Stomach smooth muscle (tissue), 2 donors: Measurements from ENCODE around the gene OGFRL1.

Source experiments
- H3K27ac ChIP-seq: one replicate; pipeline ENCODE4 v1.7.0; 2013; ENCODE audit warnings: mild to moderate bottlenecking, low read length, inconsistent platforms
- H3K27me3 ChIP-seq, 2 donors: one replicate each; pipeline ENCODE4 v1.7.0; 2013; ENCODE audit warnings: low read length in 2 of 2; ENCODE audit not compliant: insufficient read depth in 2 of 2, control insufficient read depth in 1 of 2
- H3K36me3 ChIP-seq, 2 donors: one replicate each; pipeline ENCODE4 v1.7.0; 2013; ENCODE audit warnings: low read length in 2 of 2; ENCODE audit not compliant: control insufficient read depth in 2 of 2, insufficient read depth in 2 of 2
- H3K4me1 ChIP-seq: one replicate; pipeline ENCODE4 v1.7.0; 2013; ENCODE audit warnings: low read length; ENCODE audit not compliant: control insufficient read depth, insufficient read depth
- H3K4me3 ChIP-seq, 2 donors: one replicate each; pipeline ENCODE4 v1.7.0; 2013; ENCODE audit warnings: low read length in 2 of 2
- H3K9ac ChIP-seq, 2 donors: one replicate each; pipeline ENCODE4 v1.7.0; 2013; ENCODE audit warnings: low read length in 2 of 2, mild to moderate bottlenecking in 1 of 2
- H3K9me3 ChIP-seq, 2 donors: one replicate each; pipeline ENCODE4 v1.7.0; 2013; ENCODE audit warnings: low read length in 2 of 2; ENCODE audit not compliant: control insufficient read depth in 2 of 2
- donor health status: healthy.
- donor health status: Pancreatic carcinoma.

OGFRL1 gene

DNA sequence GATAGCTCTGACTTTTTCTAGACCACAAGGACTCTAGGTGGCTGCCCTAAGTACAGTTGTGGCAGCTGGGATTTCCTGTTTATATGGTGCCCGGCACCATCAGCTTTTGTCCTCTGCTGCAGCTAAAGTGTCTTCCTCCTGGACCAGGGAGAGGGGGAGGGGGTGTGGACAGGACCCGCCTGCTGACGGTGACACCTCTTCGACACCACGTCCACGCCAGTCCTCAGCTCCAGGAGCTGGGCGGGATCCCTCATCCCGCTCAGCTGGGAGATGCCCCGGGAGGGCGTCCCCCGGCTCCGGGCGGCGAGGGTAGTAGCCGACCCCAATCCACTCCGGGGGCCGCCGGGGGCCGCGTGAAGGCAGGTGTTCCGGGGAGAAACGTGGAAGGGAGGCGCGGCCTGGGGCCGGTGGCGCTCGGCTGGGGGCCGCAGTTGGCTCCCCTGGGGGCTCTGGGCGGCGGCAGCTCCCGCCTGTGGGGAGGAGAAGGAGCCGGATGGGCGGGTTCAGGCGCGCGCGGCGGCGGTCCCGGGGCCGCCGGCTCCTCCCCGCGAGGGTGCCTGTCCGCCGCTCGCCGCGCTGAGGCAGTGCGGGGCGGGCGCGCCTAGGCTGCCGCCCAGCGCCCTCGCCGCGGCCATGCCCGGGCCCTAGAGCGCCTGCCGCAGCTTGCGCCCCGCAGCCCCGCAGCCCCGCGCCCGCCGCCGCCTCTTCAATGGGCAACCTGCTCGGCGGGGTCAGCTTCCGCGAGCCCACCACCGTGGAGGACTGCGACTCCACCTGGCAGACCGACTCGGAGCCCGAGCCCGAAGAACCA is at the start of gene OGFRL1:
Gene OGFRL1, plus strand, starts transcription at position 584 of the 811 bp plus-strand sequence. Its CDS starts 126 bp downstream, at position 710.
- peak within 1 kb of the TSS; percentile 61 for H3K27ac ChIP-seq
- peaks cover 9% of the 10 kb centered on the region for H3K4me1 ChIP-seq
- peak within 1 kb of the TSS; percentile 58 to 67 for H3K9ac ChIP-seq
- H3K36me3 ChIP-seq = no peaks in the 10 kb centered on the region
- H3K4me3 ChIP-seq = peak within 1 kb of the TSS; percentile 76 to 80
- no peaks in the 10 kb centered on the region for H3K27me3 ChIP-seq
- H3K9me3 ChIP-seq = no peaks in the 10 kb centered on the region

DNA sequence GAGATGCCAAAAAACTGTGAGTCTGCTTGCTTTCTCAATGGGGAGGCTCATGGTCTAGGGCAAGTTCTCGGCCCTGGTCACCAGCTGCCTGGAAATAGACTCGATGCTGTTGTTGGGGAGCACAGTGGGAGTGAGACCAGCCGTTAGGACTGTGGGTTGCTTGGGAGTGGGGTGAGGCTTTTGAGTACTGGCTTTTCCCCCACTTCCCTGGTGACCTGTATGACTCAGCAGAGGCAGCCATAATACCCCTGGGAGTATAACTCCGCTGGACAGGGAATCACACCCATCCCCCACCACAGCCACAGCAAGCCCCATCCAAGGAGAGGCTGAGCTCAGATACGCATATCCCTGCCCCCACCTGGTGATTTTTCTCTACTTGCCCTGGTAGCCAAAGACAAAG is 48.9 kb upstream of the OGFRL1 start:
- Histone ChIP-seq H3K27ac (no peak overlapping the region), H3K27me3 (no peaks in the 10 kb centered on the region), H3K36me3 (no peaks in the 10 kb centered on the region), H3K4me1 (no peaks in the 10 kb centered on the region), H3K9me3 (no peaks in the 10 kb centered on the region), H3K4me3 (no peak overlapping the region), H3K9ac (no peak overlapping the region)

DNA sequence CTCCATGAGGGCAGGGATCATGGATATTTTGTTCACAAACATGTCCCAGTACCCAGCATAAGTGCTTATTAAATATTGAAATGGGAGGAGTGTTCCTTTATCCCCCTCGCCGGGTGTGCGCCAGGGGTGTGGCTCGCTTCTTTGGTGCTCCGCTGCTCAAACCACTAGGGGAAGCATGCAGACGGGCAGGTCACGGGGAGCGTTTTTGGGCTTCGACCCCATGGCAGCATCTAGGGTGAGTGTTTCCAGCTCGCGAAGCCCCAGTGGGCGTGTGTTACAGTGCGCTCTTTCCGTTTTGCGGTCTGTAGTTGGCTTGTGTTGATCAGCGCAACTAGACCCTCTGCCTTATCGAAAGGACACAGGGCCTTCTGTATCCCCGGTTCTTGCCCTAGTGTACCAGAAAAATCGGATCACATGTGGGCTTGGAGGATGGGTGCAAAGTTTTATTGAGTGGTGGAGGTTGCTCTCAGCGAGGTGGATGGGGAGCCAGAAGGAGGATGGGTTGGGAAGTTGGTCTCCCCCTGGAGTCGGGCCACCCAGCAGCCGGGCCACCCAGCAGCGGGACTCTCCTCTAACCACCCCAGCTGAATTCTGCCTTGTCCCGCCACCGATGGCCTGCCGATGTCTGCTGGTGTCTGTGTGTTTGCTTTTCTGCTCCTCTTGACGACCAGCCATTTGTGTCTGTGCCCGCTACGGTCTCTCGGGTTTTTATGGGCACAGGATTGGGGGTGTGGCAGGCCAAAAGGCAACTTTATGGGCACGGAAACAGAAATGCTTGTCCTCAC is 43.2 kb upstream of the OGFRL1 start:
- no peak overlapping the region for H3K27ac ChIP-seq
- no peaks in the 10 kb centered on the region for H3K4me1 ChIP-seq
- no peak overlapping the region for H3K9ac ChIP-seq
- no peak overlapping the region for H3K4me3 ChIP-seq
- no peaks in the 10 kb centered on the region for H3K27me3 ChIP-seq
- no peaks in the 10 kb centered on the region for H3K9me3 ChIP-seq
- H3K36me3 ChIP-seq = no peaks in the 10 kb centered on the region

DNA sequence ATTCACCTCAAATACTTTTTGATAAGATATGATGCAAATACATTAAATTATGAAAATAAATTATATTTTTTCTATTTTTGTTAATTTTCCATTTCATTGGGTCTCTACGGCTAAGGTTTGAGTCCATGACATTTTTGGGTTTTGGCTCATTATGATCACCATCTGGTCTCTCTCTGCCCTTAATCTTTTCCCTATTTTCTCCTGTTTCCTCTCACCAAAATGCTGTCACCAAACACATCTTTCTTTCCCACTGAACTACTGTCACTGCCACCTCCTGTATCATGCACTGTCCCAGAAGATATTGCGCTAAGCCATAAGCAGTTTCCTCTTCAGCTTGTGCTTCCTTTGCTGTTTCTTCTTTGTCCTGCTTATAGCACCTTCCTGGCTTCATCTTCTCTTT is 42.0 kb upstream of the OGFRL1 start:
- Histone ChIP-seq H3K9me3 (no peaks in the 10 kb centered on the region), H3K27ac (no peak overlapping the region), H3K9ac (no peak overlapping the region), H3K4me3 (no peak overlapping the region), H3K27me3 (no peaks in the 10 kb centered on the region), H3K36me3 (no peaks in the 10 kb centered on the region), H3K4me1 (no peaks in the 10 kb centered on the region)

DNA sequence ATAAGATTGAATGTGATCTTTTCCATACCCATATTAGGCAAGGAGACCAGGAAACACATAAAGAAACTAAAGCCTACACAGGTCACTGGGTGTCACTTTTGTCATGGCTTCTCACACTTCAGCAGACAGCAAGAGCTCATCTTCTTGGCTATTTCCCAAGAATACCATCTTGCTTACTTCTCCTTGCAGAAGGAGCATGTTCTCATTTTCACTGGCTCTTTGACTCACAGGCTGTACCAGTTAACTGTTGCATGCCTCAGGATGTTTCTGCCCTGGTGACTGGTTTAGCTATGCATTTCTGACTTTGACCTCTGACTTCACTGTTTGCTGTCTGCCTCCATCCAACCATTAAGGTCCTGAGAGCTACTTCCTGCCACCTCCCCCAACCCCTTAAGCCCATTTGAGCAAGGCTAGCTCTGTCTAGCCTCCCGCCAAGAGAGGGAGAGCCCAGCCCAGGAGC is 40.3 kb upstream of the OGFRL1 start:
- Histone ChIP-seq H3K27ac (no peak overlapping the region), H3K4me3 (no peak overlapping the region), H3K36me3 (no peaks in the 10 kb centered on the region), H3K9me3 (no peaks in the 10 kb centered on the region), H3K27me3 (no peaks in the 10 kb centered on the region), H3K9ac (no peak overlapping the region), H3K4me1 (no peaks in the 10 kb centered on the region)

DNA sequence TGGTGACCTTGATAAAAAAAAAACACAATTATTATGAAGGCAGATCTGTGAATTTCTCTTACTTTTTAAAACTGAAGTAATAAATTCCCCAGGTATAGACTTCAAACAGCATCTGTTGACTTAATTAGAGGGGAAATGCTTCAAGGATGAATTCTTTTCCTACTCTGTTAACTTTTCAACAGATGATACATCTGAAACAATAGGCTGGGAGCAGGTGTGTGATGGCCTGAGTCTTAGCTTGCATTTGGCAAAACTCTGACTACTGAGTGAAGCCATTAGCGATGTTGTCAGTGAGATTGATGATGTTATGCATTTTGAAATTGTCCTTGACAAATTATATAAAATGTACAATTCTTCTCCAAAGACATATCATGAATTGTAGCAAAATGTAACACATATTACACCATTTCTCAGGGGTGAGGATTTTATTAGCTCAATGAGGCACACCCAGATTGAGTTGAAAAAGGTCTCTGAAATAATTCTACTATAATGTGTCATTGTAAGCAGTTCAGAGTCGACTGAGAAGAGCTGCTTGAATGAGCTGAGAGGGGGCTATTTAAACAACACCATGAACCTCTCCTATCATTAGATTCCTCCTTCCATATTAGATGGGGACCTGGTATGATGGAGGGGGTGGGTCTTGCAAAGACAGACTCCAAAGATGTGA is 39.6 kb upstream of the OGFRL1 start:
- H3K4me1 ChIP-seq = no peaks in the 10 kb centered on the region
- no peak overlapping the region for H3K4me3 ChIP-seq
- no peaks in the 10 kb centered on the region for H3K36me3 ChIP-seq
- no peaks in the 10 kb centered on the region for H3K9me3 ChIP-seq
- no peak overlapping the region for H3K9ac ChIP-seq
- no peaks in the 10 kb centered on the region for H3K27me3 ChIP-seq
- no peak overlapping the region for H3K27ac ChIP-seq

DNA sequence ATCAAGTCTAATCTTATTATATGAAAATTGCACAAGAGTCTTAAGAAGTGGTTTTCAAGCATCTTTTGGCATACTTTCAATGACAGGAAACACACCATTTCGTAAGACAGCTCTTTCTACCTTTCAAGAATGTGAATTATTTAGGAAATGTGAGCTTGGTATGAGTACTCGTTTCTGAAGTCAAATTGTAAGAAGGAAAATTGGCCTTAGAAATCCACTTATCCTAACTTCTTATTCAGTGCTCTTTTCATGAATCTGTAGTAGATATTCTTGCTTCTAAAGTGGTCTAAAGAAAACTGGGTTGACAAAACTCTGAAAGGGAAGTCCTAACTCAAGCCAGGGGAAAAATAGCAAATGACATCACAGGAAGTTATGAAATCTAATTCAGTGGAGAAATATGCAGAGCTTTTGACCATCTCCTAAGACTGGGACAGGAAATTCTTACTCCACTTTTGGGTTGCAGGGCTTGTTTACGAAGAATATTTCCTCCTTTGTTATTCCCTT is 38.5 kb upstream of the OGFRL1 start:
- Histone ChIP-seq H3K4me3 (no peak overlapping the region), H3K27me3 (no peaks in the 10 kb centered on the region), H3K4me1 (no peaks in the 10 kb centered on the region), H3K36me3 (no peaks in the 10 kb centered on the region), H3K27ac (no peak overlapping the region), H3K9ac (no peak overlapping the region), H3K9me3 (no peaks in the 10 kb centered on the region)

DNA sequence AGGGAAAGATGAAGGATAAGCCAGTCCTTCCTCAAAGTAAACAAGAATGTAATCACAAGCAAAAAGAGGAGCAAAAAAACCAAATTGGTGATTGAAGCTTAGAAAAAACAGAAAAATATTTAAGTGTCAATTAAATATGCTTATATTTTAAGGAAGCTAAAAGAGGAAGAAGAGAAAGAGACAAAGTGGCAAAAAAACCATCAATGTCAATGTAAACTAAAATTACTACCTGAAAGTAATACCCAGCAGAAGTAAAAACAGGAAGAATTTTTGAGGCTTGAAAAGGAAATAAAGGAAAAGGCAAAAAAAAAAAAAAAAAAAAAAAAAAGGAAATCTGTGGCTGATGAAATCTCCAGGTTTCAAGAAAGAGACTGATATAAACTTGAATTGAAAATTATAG is 36.2 kb upstream of the OGFRL1 start:
- Histone ChIP-seq H3K9me3 (no peaks in the 10 kb centered on the region), H3K36me3 (no peaks in the 10 kb centered on the region), H3K27ac (no peak overlapping the region), H3K9ac (no peak overlapping the region), H3K27me3 (no peaks in the 10 kb centered on the region), H3K4me3 (no peak overlapping the region), H3K4me1 (no peaks in the 10 kb centered on the region)

DNA sequence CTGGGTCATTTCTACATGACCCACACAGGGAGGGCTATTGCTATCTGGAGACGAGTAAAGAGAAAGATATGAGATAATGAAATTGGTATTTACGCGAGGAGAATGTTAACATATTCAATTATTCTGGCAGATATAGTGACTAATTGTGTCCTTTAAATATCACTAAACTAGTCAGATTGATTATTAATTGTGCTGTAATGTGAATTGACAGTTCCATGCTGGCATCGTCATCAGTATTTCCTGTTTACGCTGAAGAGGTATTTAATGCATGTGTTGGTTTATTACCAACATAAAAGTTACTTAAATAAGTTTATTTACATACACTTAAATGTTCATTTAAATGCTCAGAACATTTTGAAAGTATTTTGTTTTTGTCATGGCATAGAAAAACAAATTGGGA is 35.7 kb upstream of the OGFRL1 start:
- Histone ChIP-seq H3K9ac (no peak overlapping the region), H3K27me3 (no peaks in the 10 kb centered on the region), H3K4me1 (no peaks in the 10 kb centered on the region), H3K4me3 (no peak overlapping the region), H3K36me3 (no peaks in the 10 kb centered on the region), H3K9me3 (no peaks in the 10 kb centered on the region), H3K27ac (no peak overlapping the region)

DNA sequence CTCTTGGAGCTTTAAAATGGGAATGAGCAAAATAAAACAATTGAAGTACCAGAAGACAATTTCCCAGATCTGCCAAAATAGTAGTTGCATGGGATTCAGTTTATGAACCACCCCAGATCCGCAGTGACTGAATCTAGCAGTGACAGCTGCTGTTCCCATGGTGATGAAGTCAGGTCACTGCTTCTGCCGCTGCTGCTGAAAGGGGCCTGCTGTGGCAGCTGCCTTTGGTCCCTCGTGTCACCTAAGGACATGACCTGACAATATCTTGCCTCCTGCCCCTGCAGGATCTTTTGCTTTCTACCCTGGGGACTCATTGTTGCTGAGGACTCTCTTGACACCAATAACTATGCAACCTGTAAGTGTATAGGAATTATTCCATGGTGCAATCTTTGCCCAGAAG is 34.3 kb upstream of the OGFRL1 start:
- H3K27me3 ChIP-seq = no peaks in the 10 kb centered on the region
- H3K27ac ChIP-seq = no peak overlapping the region
- no peaks in the 10 kb centered on the region for H3K9me3 ChIP-seq

More for the DNA sequence above, 34.3 kb upstream of the OGFRL1 start:
- Histone ChIP-seq H3K4me3 (no peak overlapping the region), H3K9ac (no peak overlapping the region), H3K4me1 (no peaks in the 10 kb centered on the region), H3K36me3 (no peaks in the 10 kb centered on the region)
